Activated CD8-positive, alpha-beta memory T cell treated with anti-CD3 and anti-CD28 coated beads, Interleukin-2, amount 10 ng/mL, durations not matched to agents 7 days and 5 days (primary cell): ENCODE measurements around the gene F11. TPM values are rescaled to one million over a fixed set of nuclear protein-coding genes. Genes with fewer than 3 reads are reported as not detected.
"Not testable (repeated sequence)": the region's sequence is repeated elsewhere in the genome, so short reads cannot be mapped to it uniquely, and the experiment has no call there.

Experiments
- ATAC-seq: fragments of 150-1000 bp; cut with Tn5 transposase; one replicate; pipeline ENCODE4 v1.10.0; 2021; ENCODE audit warnings: moderate library complexity
- CTCF ChIA-PET: fragments of 350-600 bp; sonication (Branson Sonifier 250); formaldehyde crosslinking; loops from one replicate; lab custom pipeline; 2021; ENCODE audit warnings: antibody characterized with exemption; lab: Charles Lee
- DNase-seq: peaks from one replicate; pipeline ENCODE4 v3.0.0-alpha.2; 2020
- H3K27ac Mint-ChIP-seq: one replicate; pipeline ENCODE4 v1.8.0; 2021; ENCODE audit warnings: mild to moderate bottlenecking, mixed read lengths
- H3K27me3 Mint-ChIP-seq: one replicate; pipeline ENCODE4 v1.8.0; 2021; ENCODE audit warnings: mixed read lengths
- H3K36me3 Mint-ChIP-seq: one replicate; pipeline ENCODE4 v1.8.0; 2021; ENCODE audit warnings: mild to moderate bottlenecking, mixed read lengths
- H3K4me1 Mint-ChIP-seq: one replicate; pipeline ENCODE4 v1.8.0; 2021; ENCODE audit warnings: mixed read lengths
- H3K4me3 Mint-ChIP-seq: one replicate; pipeline ENCODE4 v1.8.0; 2021; ENCODE audit warnings: mild to moderate bottlenecking, moderate library complexity, mixed read lengths
- H3K9me3 Mint-ChIP-seq: one replicate; pipeline ENCODE4 v1.8.0; 2022; ENCODE audit warnings: low read depth, mixed read lengths
- total RNA-seq, 2 experiments: library from RNA; stranded (reverse); gene quantifications; one replicate each; pipeline ENCODE4 v1.2.3, GENCODE V29; 2021

Gene F11
- total RNA-seq, 2 experiments from 2014 or later: not detected

- H3K4me1 Mint-ChIP-seq: peaks cover 8% of the 10 kb centered on the region
- no peak overlapping the region for H3K27ac Mint-ChIP-seq
- no peaks in the 10 kb centered on the region for H3K9me3 Mint-ChIP-seq
- CTCF ChIA-PET: interaction anchor here (4.6 kb wide), 1 partner anchor 290 kb away, joined by 18 read pairs; no protein-coding TSS in a partner anchor
- H3K4me3 Mint-ChIP-seq: no peak overlapping the region
- H3K36me3 Mint-ChIP-seq: no peaks in the 10 kb centered on the region
- DNase-seq: no peak
- H3K27me3 Mint-ChIP-seq: peaks cover 19% of the 10 kb centered on the region
- no peak for ATAC-seq
These were observed 31.1 kb downstream of the F11 start for GRCh38 chr4:186297013-186297645.

GRCh38 chr4:186298031-186298647, 32.1 kb downstream of the F11 start:
- DNase-seq (no peak), ATAC-seq (no peak)
- no peaks in the 10 kb centered on the region for H3K36me3 Mint-ChIP-seq
- H3K27ac Mint-ChIP-seq: no peak overlapping the region
- CTCF ChIA-PET: interaction anchor here (0.9 to 4.6 kb wide), 2 partner anchors 10 to 289 kb away, joined by 4 to 18 read pairs; no protein-coding TSS in a partner anchor
- no peak overlapping the region for H3K4me3 Mint-ChIP-seq
- peaks cover 8% of the 10 kb centered on the region for H3K4me1 Mint-ChIP-seq
- H3K27me3 Mint-ChIP-seq: peaks cover 25% of the 10 kb centered on the region
- H3K9me3 Mint-ChIP-seq: no peaks in the 10 kb centered on the region

GRCh38 chr4:186299291-186299690, 33.3 kb downstream of the F11 start:
- Mint-ChIP-seq H3K4me3 (no peak overlapping the region), H3K4me1 (peaks cover 4% of the 10 kb centered on the region)
- no peak for DNase-seq

GRCh38 chr4:186300659-186301390, 34.8 kb downstream of the F11 start:
- ATAC-seq (no peak), DNase-seq (no peak)
- CTCF ChIA-PET: no interaction called here
- Mint-ChIP-seq H3K27me3 (peaks cover 27% of the 10 kb centered on the region), H3K4me3 (no peak overlapping the region), H3K27ac (no peak overlapping the region), H3K4me1 (peaks cover 4% of the 10 kb centered on the region), H3K9me3 (no peaks in the 10 kb centered on the region), H3K36me3 (no peaks in the 10 kb centered on the region)

More at GRCh38 chr4:186299291-186299690, 33.3 kb downstream of the F11 start:
- ATAC-seq: no peak
- CTCF ChIA-PET: no interaction called here
- H3K27ac Mint-ChIP-seq: no peak overlapping the region
- H3K27me3 Mint-ChIP-seq: peaks cover 27% of the 10 kb centered on the region
- H3K36me3 Mint-ChIP-seq: no peaks in the 10 kb centered on the region
- no peaks in the 10 kb centered on the region for H3K9me3 Mint-ChIP-seq

GRCh38 chr4:186304216-186304615, 38.2 kb downstream of the F11 start:
- no peaks in the 10 kb centered on the region for H3K9me3 Mint-ChIP-seq
- H3K27me3 Mint-ChIP-seq: peaks cover 10% of the 10 kb centered on the region
- CTCF ChIA-PET: no interaction called here
- DNase-seq (no peak), ATAC-seq (no peak)
- H3K36me3 Mint-ChIP-seq: no peaks in the 10 kb centered on the region
- no peak overlapping the region for H3K4me3 Mint-ChIP-seq
- no peak overlapping the region for H3K27ac Mint-ChIP-seq
- no peaks in the 10 kb centered on the region for H3K4me1 Mint-ChIP-seq

DNA sequence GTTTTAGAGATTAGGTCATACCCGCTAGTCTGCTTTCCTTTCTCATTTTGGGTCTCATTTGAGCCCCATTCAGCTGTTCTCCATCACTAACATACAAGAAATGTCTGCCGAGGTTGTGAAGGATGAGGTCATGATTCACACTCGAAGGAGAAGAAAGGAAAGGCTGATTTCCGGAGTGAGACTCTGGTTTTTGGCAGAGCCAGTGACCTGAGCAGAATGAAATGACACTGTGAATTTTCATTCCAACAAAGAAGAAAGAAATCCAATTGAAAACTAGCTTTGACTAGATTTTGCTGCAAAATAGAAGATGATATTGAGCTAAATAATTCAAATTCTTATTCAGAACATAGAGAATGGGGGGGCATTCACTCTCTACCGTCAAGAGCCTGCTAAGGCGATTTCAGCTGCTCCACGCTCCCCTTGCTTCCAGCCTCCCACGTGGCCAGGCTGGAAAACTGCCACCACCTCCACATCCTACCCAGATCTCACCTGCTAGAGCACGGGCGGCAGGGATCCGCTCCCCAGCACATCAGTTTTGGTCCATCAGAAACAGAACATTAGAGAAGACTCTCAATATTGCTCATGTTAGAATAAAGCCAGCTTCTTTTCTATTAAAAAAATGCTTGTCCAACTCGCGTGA, 39.0 kb downstream of the F11 start:
- Mint-ChIP-seq H3K9me3 (no peaks in the 10 kb centered on the region), H3K27me3 (peaks cover 8% of the 10 kb centered on the region), H3K4me3 (no peak overlapping the region), H3K36me3 (no peaks in the 10 kb centered on the region), H3K4me1 (no peaks in the 10 kb centered on the region), H3K27ac (no peak overlapping the region)
- ATAC-seq (no peak), DNase-seq (no peak)
- CTCF ChIA-PET: interaction anchor here (2.0 kb wide), 1 partner anchor 282 kb away, joined by 5 read pairs; no protein-coding TSS in a partner anchor

DNA sequence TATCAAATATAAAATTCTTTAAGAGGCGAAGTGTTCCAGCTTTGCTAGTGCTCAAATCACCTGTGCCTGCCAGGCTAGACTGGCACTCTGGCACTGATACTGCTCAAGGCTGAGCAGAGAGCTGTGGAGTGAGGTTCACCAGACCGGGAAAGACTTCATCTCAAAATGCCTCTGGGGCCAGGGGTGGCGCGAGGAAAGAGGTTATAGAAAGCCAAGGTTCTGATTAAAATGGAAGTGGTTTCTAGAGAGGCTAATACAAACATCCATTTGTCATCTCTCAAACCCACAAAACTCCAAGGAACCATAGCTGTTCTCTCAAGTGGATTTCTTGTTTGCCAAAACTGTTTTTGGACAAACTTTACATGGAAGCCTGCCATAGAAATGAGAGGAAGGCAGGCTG, 41.5 kb downstream of the F11 start:
- Mint-ChIP-seq H3K36me3 (no peaks in the 10 kb centered on the region), H3K4me3 (no peak overlapping the region), H3K27me3 (peaks cover 7% of the 10 kb centered on the region), H3K9me3 (no peaks in the 10 kb centered on the region), H3K27ac (no peak overlapping the region), H3K4me1 (no peaks in the 10 kb centered on the region)
- ATAC-seq (no peak), DNase-seq (no peak)
- CTCF ChIA-PET: interaction anchor here (0.9 kb wide), 1 partner anchor 9 kb away, joined by 4 read pairs; no protein-coding TSS in a partner anchor

DNA sequence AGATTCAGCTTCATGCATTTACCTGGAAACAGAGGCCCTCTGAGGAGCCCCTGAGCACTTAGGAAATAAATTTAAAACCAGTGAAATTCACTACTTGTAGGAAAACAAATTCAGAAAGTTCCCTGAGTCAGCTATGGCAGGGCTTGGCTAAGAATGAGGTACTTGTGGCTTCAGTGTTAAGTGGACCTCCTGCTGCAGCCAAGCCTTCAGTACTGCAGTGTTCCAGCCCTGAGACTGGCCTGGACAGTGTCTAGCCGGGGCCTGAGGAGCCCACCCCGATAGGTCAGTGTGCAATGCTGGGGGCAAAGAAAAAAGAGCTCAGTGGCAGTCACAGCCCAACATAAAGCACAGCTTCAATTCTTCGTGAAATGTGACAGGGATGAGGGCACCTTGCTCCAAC, 41.9 kb downstream of the F11 start:
- ATAC-seq (no peak), DNase-seq (no peak)
- Mint-ChIP-seq H3K4me1 (no peaks in the 10 kb centered on the region), H3K27me3 (peaks cover 4% of the 10 kb centered on the region), H3K9me3 (no peaks in the 10 kb centered on the region), H3K36me3 (no peaks in the 10 kb centered on the region), H3K4me3 (no peak overlapping the region), H3K27ac (no peak overlapping the region)
- CTCF ChIA-PET: interaction anchor here (0.9 kb wide), 1 partner anchor 10 kb away, joined by 4 read pairs; no protein-coding TSS in a partner anchor

DNA sequence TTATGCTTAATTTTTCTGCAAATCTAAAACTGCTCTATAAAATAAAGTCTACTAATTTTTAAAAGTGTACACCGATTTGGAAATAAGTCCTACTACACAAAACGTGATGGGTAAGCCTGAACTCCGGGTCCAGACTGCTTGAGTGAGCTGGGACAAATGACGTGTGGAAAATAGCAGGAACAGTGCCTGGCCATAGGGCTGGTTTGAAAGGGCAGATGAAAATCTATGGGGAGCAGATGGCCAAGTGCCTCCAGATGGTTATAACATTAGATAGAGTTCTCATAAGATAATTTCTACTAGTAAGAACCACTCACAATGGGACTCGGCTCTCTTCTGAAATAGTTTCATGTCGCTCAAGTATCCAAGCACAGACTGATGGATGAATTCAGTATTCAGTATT, 52.5 kb downstream of the F11 start:
- ATAC-seq (no peak), DNase-seq (no peak)
- CTCF ChIA-PET: no interaction called here
- no peak overlapping the region for H3K4me3 Mint-ChIP-seq
- H3K27ac Mint-ChIP-seq: no peak overlapping the region
- no peaks in the 10 kb centered on the region for H3K36me3 Mint-ChIP-seq
- no peaks in the 10 kb centered on the region for H3K9me3 Mint-ChIP-seq
- H3K4me1 Mint-ChIP-seq: no peaks in the 10 kb centered on the region
- no peaks in the 10 kb centered on the region for H3K27me3 Mint-ChIP-seq

DNA sequence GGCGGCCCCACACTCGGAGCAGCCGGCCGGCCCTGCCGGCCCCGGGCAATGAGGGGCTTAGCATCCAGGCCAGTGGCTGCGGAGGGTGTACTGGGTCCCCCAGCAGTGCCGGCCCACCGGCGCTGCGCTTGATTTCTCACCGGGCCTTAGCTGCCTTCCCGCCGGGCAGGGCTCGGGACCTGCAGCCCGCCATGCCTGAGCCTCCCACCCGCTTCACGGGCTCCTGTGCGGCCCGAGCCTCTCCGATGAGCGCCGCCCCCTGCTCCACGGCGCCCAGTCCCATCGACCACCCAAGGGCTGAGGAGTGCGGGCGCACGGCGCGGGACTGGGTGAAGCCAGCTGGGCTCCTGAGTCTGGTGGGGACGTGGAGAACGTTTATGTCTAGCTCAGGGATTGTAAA, 58.7 kb downstream of the F11 start:
- DNase-seq, H3K4me3 Mint-ChIP-seq, H3K36me3 Mint-ChIP-seq, H3K27me3 Mint-ChIP-seq, ATAC-seq, H3K27ac Mint-ChIP-seq, CTCF ChIA-PET, H3K4me1 Mint-ChIP-seq, H3K9me3 Mint-ChIP-seq: not testable (repeated sequence)

GRCh38 chr4:186326391-186326790, 60.4 kb downstream of the F11 start:
- CTCF ChIA-PET: no interaction called here
- DNase-seq (no peak), ATAC-seq (no peak)
- no peak overlapping the region for H3K27ac Mint-ChIP-seq
- H3K4me1 Mint-ChIP-seq: no peaks in the 10 kb centered on the region
- H3K4me3 Mint-ChIP-seq: no peak overlapping the region
- no peaks in the 10 kb centered on the region for H3K27me3 Mint-ChIP-seq
- no peaks in the 10 kb centered on the region for H3K36me3 Mint-ChIP-seq
- H3K9me3 Mint-ChIP-seq: no peaks in the 10 kb centered on the region

DNA sequence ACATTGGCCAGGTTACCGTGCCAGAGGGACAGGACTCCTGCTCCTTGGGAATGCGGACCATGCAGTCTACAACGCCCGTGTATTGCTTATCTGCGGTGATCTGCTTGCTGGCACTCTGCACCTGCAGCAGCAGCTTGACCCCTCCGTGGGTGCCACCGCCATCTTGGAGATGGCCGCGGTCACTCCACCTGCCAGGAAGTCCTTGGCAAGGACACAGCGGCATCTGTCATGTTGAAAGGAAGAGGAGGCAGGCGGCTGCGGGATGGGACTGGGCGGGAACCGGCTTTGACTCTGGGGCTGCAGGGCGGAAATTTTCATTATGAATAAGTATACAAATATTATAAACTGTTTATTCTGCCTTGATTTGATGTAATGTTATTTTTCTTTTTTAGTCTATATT, 63.4 kb downstream of the F11 start:
- Mint-ChIP-seq H3K4me1 (no peaks in the 10 kb centered on the region), H3K9me3 (peaks cover 3% of the 10 kb centered on the region), H3K27ac (no peak overlapping the region)

DNA sequence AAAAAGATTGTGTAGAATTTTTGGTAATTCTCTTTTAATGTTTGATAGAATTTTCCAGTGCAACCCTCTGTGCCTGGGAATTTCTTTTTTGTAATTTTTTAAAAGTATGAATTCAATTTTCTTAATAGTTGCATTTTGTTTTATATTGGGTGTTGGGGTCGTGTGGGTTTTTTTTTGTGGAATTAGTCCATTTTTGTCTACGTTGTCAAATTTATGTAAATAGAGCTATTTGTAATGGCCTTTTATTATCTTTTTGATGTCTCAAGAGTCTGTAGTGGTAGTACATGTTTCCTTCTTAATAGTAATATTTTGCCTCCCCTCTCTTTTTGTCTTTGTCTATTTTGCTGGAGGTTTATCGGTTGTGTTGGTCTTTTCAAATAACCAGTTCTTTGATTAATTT, 64.4 kb downstream of the F11 start:
- Mint-ChIP-seq H3K4me3 (no peak overlapping the region), H3K27ac (no peak overlapping the region), H3K36me3 (no peaks in the 10 kb centered on the region), H3K27me3 (no peaks in the 10 kb centered on the region), H3K4me1 (no peaks in the 10 kb centered on the region), H3K9me3 (peaks cover 3% of the 10 kb centered on the region)
- DNase-seq (no peak), ATAC-seq (no peak)
- CTCF ChIA-PET: no interaction called here

More for the DNA sequence above, 63.4 kb downstream of the F11 start:
- H3K36me3 Mint-ChIP-seq: no peaks in the 10 kb centered on the region
- CTCF ChIA-PET: no interaction called here
- H3K27me3 Mint-ChIP-seq: no peaks in the 10 kb centered on the region
- ATAC-seq: no peak
- no peak overlapping the region for H3K4me3 Mint-ChIP-seq
- no peak for DNase-seq
